ENCODE measurements around the gene CFAP61.

DNA sequence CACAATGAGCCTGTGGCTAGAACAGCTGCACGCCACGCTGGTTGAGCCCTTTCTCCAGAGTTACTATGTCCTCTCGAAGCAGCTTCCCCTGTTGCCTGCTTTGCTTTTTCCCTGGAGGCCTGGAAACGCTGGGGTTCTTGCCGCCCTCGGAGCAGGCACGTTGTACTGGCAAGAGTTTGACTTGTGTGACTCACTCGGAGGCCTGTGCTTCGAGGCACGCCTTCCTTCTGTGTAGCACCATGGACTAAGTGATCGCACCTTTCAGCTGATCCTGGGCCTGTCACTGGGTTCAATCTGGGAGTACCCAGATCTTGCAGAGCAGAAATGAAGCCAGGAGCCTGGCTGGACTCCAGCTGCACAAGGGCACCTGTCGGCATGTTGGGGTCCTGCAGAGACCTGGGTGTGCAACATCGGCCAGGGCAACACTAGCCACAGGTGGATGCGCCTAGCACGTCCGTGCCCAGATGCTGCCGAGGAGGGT, 320.8 kb downstream of the CFAP61 start:
- TF ChIP-seq, protein P1, sequence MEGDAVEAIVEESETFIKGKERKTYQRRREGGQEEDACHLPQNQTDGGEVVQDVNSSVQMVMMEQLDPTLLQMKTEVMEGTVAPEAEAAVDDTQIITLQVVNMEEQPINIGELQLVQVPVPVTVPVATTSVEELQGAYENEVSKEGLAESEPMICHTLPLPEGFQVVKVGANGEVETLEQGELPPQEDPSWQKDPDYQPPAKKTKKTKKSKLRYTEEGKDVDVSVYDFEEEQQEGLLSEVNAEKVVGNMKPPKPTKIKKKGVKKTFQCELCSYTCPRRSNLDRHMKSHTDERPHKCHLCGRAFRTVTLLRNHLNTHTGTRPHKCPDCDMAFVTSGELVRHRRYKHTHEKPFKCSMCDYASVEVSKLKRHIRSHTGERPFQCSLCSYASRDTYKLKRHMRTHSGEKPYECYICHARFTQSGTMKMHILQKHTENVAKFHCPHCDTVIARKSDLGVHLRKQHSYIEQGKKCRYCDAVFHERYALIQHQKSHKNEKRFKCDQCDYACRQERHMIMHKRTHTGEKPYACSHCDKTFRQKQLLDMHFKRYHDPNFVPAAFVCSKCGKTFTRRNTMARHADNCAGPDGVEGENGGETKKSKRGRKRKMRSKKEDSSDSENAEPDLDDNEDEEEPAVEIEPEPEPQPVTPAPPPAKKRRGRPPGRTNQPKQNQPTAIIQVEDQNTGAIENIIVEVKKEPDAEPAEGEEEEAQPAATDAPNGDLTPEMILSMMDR (conservative IDR thresholded peaks at IDR 0.05; ENCODE audit: low read depth, low read length) = no peak
- TF ChIP-seq EZH2 (IDR thresholded peaks at IDR 0.05; ENCODE audit: low read length, unreplicated experiment) (no peak), EZH2phosphoT487 (IDR thresholded peaks at IDR 0.05; ENCODE audit: borderline replicate concordance, low read length) (no peak)
